Astrocyte of the spinal cord (primary cell): ENCODE results near the gene HS6ST3.

Experiments
- DNase-seq: peaks from one replicate; pipeline ENCODE4 v3.0.0; 2011; ENCODE audit warnings: low read depth, low spot score
- H3K4me3 ChIP-seq: 2 replicates; pipeline ENCODE4 v1.5.1; 2011; ENCODE audit warnings: low read depth, mild to moderate bottlenecking, low read length, moderate library complexity
- in situ Hi-C: cut with HindIII; loops from 2 replicates; pipeline ENCODE4 v1.10.0; 2017; ENCODE audit warnings: low sequenced_read_pairs
- TF ChIP-seq, protein P1 (sequence below): IDR thresholded peaks from 2 replicates; pipeline ENCODE4 v1.5.1; 2012; ENCODE audit warnings: low read depth, mild to moderate bottlenecking, low read length, inconsistent platforms

HS6ST3 gene

DNA sequence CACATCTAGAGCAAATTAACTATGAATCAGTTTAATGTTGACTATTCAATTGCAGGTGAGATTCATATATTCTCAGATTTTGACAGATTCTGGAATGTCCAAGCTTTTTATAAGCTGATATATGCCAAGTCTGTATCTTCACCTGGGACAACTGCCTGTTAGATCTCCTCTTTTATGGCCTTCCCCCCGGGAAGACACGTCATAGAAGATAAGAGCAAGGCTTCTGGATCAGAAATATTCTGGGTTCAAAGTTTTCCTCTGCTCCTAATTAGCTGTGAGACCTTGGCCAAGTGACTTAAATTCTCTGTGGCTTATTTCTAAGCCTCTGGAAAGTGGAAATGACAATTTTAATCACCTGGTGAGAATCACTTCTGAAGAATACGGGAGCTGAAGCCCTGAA lies 716.8 kb downstream of the HS6ST3 start:
- H3K4me3 ChIP-seq = no peak overlapping the region
- TF ChIP-seq, protein P1, sequence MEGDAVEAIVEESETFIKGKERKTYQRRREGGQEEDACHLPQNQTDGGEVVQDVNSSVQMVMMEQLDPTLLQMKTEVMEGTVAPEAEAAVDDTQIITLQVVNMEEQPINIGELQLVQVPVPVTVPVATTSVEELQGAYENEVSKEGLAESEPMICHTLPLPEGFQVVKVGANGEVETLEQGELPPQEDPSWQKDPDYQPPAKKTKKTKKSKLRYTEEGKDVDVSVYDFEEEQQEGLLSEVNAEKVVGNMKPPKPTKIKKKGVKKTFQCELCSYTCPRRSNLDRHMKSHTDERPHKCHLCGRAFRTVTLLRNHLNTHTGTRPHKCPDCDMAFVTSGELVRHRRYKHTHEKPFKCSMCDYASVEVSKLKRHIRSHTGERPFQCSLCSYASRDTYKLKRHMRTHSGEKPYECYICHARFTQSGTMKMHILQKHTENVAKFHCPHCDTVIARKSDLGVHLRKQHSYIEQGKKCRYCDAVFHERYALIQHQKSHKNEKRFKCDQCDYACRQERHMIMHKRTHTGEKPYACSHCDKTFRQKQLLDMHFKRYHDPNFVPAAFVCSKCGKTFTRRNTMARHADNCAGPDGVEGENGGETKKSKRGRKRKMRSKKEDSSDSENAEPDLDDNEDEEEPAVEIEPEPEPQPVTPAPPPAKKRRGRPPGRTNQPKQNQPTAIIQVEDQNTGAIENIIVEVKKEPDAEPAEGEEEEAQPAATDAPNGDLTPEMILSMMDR = no peak
- no peak for DNase-seq
- in situ Hi-C loops = no loop called here

DNA sequence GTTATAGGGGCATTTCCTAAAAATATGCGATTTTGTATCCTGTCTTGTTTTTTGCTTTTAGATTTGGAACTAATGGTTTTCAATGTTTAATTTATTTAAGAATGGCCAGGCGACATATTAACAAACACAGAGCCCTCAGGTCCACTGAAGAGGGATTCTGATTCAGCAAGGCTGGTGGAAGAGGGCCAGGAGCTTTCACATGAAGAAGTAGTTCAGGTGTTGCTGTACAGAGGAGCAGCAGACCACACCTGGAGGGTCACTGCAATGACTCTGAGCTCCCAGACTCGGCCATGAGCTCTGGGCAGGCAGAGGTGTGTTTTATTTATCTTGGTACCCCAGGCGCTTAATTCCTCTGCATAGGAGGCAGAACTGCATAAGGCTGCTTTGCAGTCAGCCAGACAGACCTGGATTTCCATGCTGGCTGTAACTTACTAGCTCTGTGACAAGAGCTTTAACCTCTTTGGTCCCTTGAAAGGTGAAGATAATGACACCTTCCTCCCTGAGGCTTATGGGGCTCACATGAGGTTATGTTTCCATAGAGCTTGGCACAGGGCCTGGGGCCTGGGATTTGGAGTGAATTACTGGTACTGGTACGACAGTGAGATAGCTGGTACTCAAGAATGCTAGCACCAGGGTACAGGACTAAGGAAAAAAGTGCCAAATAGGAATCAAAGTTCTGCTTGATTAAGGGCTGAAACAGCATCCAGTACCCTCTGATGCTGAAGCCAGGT lies 719.6 kb downstream of the HS6ST3 start:
- TF ChIP-seq, protein P1 = no peak
- in situ Hi-C loops = no loop called here
- H3K4me3 ChIP-seq = no peak overlapping the region
- DNase-seq = no peak

DNA sequence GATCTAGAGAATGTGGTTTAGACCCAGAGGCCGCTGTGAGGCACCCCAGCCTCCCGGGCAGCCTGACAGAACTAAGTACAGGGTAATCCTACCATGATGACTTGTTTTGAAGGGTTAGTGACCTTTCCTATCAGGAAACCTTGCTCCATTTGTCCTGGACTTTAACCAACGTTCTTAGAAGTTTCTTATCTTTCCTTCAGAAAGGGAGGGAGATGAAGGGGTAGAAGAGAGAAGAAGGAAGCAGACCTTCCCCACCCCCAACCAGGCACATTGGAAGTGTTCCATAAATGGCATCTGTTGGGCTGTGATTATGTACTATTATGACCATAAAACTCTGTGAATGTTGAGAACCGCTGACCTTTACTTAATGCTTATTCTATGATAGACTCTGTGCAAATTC lies 720.2 kb downstream of the HS6ST3 start:
- TF ChIP-seq, protein P1 = no peak
- DNase-seq = no peak
- no peak overlapping the region for H3K4me3 ChIP-seq
- in situ Hi-C loops = no loop called here

DNA sequence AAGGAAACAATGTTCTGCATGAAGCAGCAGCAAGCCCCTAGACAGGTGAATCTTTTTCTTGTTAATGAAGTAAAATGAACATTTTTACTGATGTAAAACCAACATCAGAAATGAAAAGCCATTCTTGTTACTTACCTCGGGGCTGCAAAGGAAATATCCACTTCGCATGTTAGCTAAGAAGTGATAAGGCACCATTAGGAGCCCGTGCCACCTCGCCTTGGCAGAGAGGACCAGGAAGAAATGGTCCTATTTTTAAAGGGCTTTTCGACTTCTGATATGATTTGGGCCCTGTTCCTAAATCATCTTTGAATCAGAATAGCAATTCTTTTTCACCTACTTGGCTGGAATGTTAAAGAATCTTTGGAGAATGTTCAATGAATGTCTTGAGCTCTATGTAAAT lies 721.1 kb downstream of the HS6ST3 start:
- no peak for DNase-seq
- in situ Hi-C loops = no loop called here
- TF ChIP-seq, protein P1 = no peak
- H3K4me3 ChIP-seq = no peak overlapping the region

DNA sequence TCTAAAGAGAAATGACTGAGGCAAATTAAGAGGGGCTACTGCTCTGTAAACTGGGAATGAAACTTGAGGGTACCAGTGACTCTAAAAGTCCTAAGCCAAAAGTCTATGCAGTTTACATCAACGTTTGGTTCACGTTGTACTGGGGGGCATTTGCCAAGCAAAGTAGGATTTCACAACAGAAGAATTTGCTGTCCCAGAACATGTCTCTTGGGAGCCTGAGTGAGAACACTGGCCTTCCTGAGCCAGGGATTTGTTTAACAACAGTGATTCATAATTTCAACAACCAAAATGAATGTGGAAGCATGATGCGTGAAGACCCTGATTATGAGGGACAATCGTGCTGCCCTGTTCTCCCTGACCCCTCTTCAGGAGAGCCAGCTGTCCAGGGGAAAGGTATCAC lies 726.4 kb downstream of the HS6ST3 start:
- in situ Hi-C loops = no loop called here
- no peak overlapping the region for H3K4me3 ChIP-seq
- TF ChIP-seq, protein P1 = no peak
- no peak for DNase-seq

DNA sequence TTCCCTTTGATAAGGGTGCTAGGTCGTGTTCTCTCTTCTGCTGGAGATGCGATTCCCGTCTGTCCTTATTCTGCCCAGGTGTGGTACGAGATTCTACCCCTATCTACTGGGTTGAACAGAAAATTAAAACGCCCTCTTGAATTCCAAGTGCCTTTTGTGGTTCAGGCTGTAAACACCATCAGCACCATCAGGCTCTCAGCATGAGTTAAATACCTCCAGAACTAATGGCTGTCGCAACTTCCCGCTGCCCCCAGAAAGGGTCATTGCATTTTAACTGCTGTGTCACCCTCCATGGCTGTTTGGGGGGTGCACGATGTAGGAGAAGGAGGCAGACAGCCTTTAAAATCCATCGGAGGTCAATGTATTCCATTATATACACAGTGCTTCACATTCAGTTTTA lies 727.0 kb downstream of the HS6ST3 start:
- H3K4me3 ChIP-seq = no peak overlapping the region
- DNase-seq = no peak
- in situ Hi-C loops = no loop called here
- TF ChIP-seq, protein P1 = no peak
